ENCODE results near the gene RFX2.

Gene RFX2

GRCh38 chr19:6117534-6117933 is 7.2 kb upstream of the RFX2 start:
- ChIA-PET POLR2A (interaction anchor here (0.6 to 1.2 kb wide), 2 partner anchors 52 to 55 kb away, joined by 3 to 4 read pairs; no protein-coding TSS in a partner anchor), CTCF (interaction anchor here (1.5 to 3.1 kb wide), 3 partner anchors 9 to 73 kb away, joined by 3 to 24 read pairs (median 13); no protein-coding TSS in a partner anchor)
- Histone ChIP-seq H3K4me1 (ENCODE audit: control extremely low read depth in 1 of 4, control insufficient read depth in 4 of 4, insufficient read depth in 4 of 4, low read length in 3 of 4) (peaks cover 0 to 16% (median 1%) of the 10 kb centered on the region in 4 experiments), H3K27ac (ENCODE audit: insufficient read depth in 1 of 2, low read depth in 1 of 2, low read length in 2 of 2, poor library complexity in 1 of 2, severe bottlenecking in 2 of 2) (no peak overlapping the region), H3K36me3 (ENCODE audit: control insufficient read depth in 4 of 4, insufficient read depth in 4 of 4, low read length in 3 of 4) (no peaks in the 10 kb centered on the region), H3K4me3 (ENCODE audit: control insufficient read depth in 1 of 7, extremely low read depth in 1 of 7, insufficient read depth in 4 of 7, low read depth in 2 of 7, low read length in 6 of 7) (no peak overlapping the region), H3K27me3 (replicated peaks in 2 of 5; ENCODE audit: control insufficient read depth in 4 of 5, insufficient read depth in 5 of 5, low read length in 4 of 5) (no peaks in the 10 kb centered on the region), H3K9me3 (ENCODE audit: control extremely low read depth in 1 of 5, control insufficient read depth in 4 of 5, insufficient read depth in 2 of 5, low read depth in 1 of 5, low read length in 4 of 5) (peaks cover 0 to 3% (median 3%) of the 10 kb centered on the region in 5 experiments)
- DNase-seq = no peak

GRCh38 chr19:6116749-6117430 is 6.6 kb upstream of the RFX2 start:
- WGBS (ENCODE audit: insufficient coverage) = 100% methylated on average over 4 of the region's 4 CpGs
- Histone ChIP-seq H3K27ac (ENCODE audit: insufficient read depth in 1 of 2, low read depth in 1 of 2, low read length in 2 of 2, poor library complexity in 1 of 2, severe bottlenecking in 2 of 2) (no peak overlapping the region), H3K36me3 (ENCODE audit: control insufficient read depth in 4 of 4, insufficient read depth in 4 of 4, low read length in 3 of 4) (no peaks in the 10 kb centered on the region), H3K9me3 (ENCODE audit: control extremely low read depth in 1 of 5, control insufficient read depth in 4 of 5, insufficient read depth in 2 of 5, low read depth in 1 of 5, low read length in 4 of 5) (peaks cover 0 to 3% (median 3%) of the 10 kb centered on the region in 5 experiments), H3K4me3 (ENCODE audit: control insufficient read depth in 1 of 7, extremely low read depth in 1 of 7, insufficient read depth in 4 of 7, low read depth in 2 of 7, low read length in 6 of 7) (no peak overlapping the region), H3K4me1 (ENCODE audit: control extremely low read depth in 1 of 4, control insufficient read depth in 4 of 4, insufficient read depth in 4 of 4, low read length in 3 of 4) (peaks cover 0 to 16% (median 1%) of the 10 kb centered on the region in 4 experiments), H3K27me3 (replicated peaks in 2 of 5; ENCODE audit: control insufficient read depth in 4 of 5, insufficient read depth in 5 of 5, low read length in 4 of 5) (no peaks in the 10 kb centered on the region)
- DNase-seq = no peak
- CTCF ChIA-PET = interaction anchor here (1.1 to 3.1 kb wide), 3 partner anchors 10 to 69 kb away, joined by 3 to 24 read pairs (median 13); no protein-coding TSS in a partner anchor
- POLR2A ChIA-PET = interaction anchor here (0.8 to 1.2 kb wide), 3 partner anchors 13 to 54 kb away, joined by 3 to 4 read pairs (median 3); no protein-coding TSS in a partner anchor

GRCh38 chr19:6115992-6116391 is 5.7 kb upstream of the RFX2 start:
- DNase-seq = peak in 1 of 3 donors; percentile 38
- POLR2A ChIA-PET = interaction anchor here (0.8 to 0.9 kb wide), 2 partner anchors 12 to 51 kb away, joined by 3 read pairs; no protein-coding TSS in a partner anchor

GRCh38 chr19:6113616-6114188 is 3.4 kb upstream of the RFX2 start:
- ChIA-PET POLR2A (no interaction called here), CTCF (interaction anchor here (0.7 to 2.3 kb wide), 5 partner anchors 9 to 65 kb away, joined by 3 to 7 read pairs (median 3); no protein-coding TSS in a partner anchor)
- Histone ChIP-seq H3K4me1 (ENCODE audit: control extremely low read depth in 1 of 4, control insufficient read depth in 4 of 4, insufficient read depth in 4 of 4, low read length in 3 of 4) (peaks cover 3 to 19% (median 11%) of the 10 kb centered on the region in 4 experiments), H3K27me3 (replicated peaks in 2 of 5; ENCODE audit: control insufficient read depth in 4 of 5, insufficient read depth in 5 of 5, low read length in 4 of 5) (peaks cover 0 to 5% (median 0%) of the 10 kb centered on the region in 5 experiments), H3K27ac (ENCODE audit: insufficient read depth in 1 of 2, low read depth in 1 of 2, low read length in 2 of 2, poor library complexity in 1 of 2, severe bottlenecking in 2 of 2) (no peak overlapping the region), H3K36me3 (ENCODE audit: control insufficient read depth in 4 of 4, insufficient read depth in 4 of 4, low read length in 3 of 4) (no peaks in the 10 kb centered on the region), H3K9me3 (ENCODE audit: control extremely low read depth in 1 of 5, control insufficient read depth in 4 of 5, insufficient read depth in 2 of 5, low read depth in 1 of 5, low read length in 4 of 5) (no peaks in the 10 kb centered on the region), H3K4me3 (ENCODE audit: control insufficient read depth in 1 of 7, extremely low read depth in 1 of 7, insufficient read depth in 4 of 7, low read depth in 2 of 7, low read length in 6 of 7) (no peak overlapping the region)
- no peak for DNase-seq
- 92% methylated on average over 13 of the region's 15 CpGs for WGBS (ENCODE audit: insufficient coverage)

More at GRCh38 chr19:6115992-6116391, 5.7 kb upstream of the RFX2 start:
- Histone ChIP-seq H3K27me3 (replicated peaks in 2 of 5; ENCODE audit: control insufficient read depth in 4 of 5, insufficient read depth in 5 of 5, low read length in 4 of 5) (no peaks in the 10 kb centered on the region), H3K4me3 (ENCODE audit: control insufficient read depth in 1 of 7, extremely low read depth in 1 of 7, insufficient read depth in 4 of 7, low read depth in 2 of 7, low read length in 6 of 7) (no peak overlapping the region), H3K27ac (ENCODE audit: insufficient read depth in 1 of 2, low read depth in 1 of 2, low read length in 2 of 2, poor library complexity in 1 of 2, severe bottlenecking in 2 of 2) (no peak overlapping the region), H3K36me3 (ENCODE audit: control insufficient read depth in 4 of 4, insufficient read depth in 4 of 4, low read length in 3 of 4) (no peaks in the 10 kb centered on the region), H3K9me3 (ENCODE audit: control extremely low read depth in 1 of 5, control insufficient read depth in 4 of 5, insufficient read depth in 2 of 5, low read depth in 1 of 5, low read length in 4 of 5) (peaks cover 0 to 3% (median 3%) of the 10 kb centered on the region in 5 experiments), H3K4me1 (ENCODE audit: control extremely low read depth in 1 of 4, control insufficient read depth in 4 of 4, insufficient read depth in 4 of 4, low read length in 3 of 4) (peaks cover 0 to 18% (median 3%) of the 10 kb centered on the region in 4 experiments)
- CTCF ChIA-PET = interaction anchor here (1.1 to 3.1 kb wide), 4 partner anchors 7 to 68 kb away, joined by 3 to 24 read pairs (median 10); no protein-coding TSS in a partner anchor
- WGBS (ENCODE audit: insufficient coverage) = 50% methylated on average over 1 of the region's 1 CpG

- H3K27ac ChIP-seq (ENCODE audit: insufficient read depth in 1 of 2, low read depth in 1 of 2, low read length in 2 of 2, poor library complexity in 1 of 2, severe bottlenecking in 2 of 2) = peak overlapping the region; percentile 40 to 66
- POLR2A ChIA-PET = no interaction called here
- WGBS (ENCODE audit: insufficient coverage) = 0% methylated on average over 17 of the region's 38 CpGs
- H3K4me3 ChIP-seq (ENCODE audit: control insufficient read depth in 1 of 7, extremely low read depth in 1 of 7, insufficient read depth in 4 of 7, low read depth in 2 of 7, low read length in 6 of 7) = peak overlapping the region; percentile 63 to 91 (median 77)
- H3K36me3 ChIP-seq (ENCODE audit: control insufficient read depth in 4 of 4, insufficient read depth in 4 of 4, low read length in 3 of 4) = peaks cover 0 to 7% (median 0%) of the 10 kb centered on the region in 4 experiments
- H3K4me1 ChIP-seq (ENCODE audit: control extremely low read depth in 1 of 4, control insufficient read depth in 4 of 4, insufficient read depth in 4 of 4, low read length in 3 of 4) = peaks cover 10 to 30% (median 17%) of the 10 kb centered on the region in 4 experiments
- CTCF ChIA-PET = no interaction called here
- DNase-seq = no peak
- no peaks in the 10 kb centered on the region for H3K9me3 ChIP-seq (ENCODE audit: control extremely low read depth in 1 of 5, control insufficient read depth in 4 of 5, insufficient read depth in 2 of 5, low read depth in 1 of 5, low read length in 4 of 5)
- peaks cover 0 to 11% (median 0%) of the 10 kb centered on the region in 5 experiments for H3K27me3 ChIP-seq (replicated peaks in 2 of 5; ENCODE audit: control insufficient read depth in 4 of 5, insufficient read depth in 5 of 5, low read length in 4 of 5)
Observed at GRCh38 chr19:6109947-6110346, 353 bp downstream of the RFX2 start.

- Histone ChIP-seq H3K36me3 (ENCODE audit: control insufficient read depth in 4 of 4, insufficient read depth in 4 of 4, low read length in 3 of 4) (peaks cover 0 to 7% (median 0%) of the 10 kb centered on the region in 4 experiments), H3K9me3 (ENCODE audit: control extremely low read depth in 1 of 5, control insufficient read depth in 4 of 5, insufficient read depth in 2 of 5, low read depth in 1 of 5, low read length in 4 of 5) (no peaks in the 10 kb centered on the region), H3K27me3 (replicated peaks in 2 of 5; ENCODE audit: control insufficient read depth in 4 of 5, insufficient read depth in 5 of 5, low read length in 4 of 5) (peaks cover 0 to 11% (median 0%) of the 10 kb centered on the region in 5 experiments), H3K27ac (ENCODE audit: insufficient read depth in 1 of 2, low read depth in 1 of 2, low read length in 2 of 2, poor library complexity in 1 of 2, severe bottlenecking in 2 of 2) (peak overlapping the region in 1 of 2 experiments; percentile 66), H3K4me1 (ENCODE audit: control extremely low read depth in 1 of 4, control insufficient read depth in 4 of 4, insufficient read depth in 4 of 4, low read length in 3 of 4) (peaks cover 10 to 35% (median 17%) of the 10 kb centered on the region in 4 experiments), H3K4me3 (ENCODE audit: control insufficient read depth in 1 of 7, extremely low read depth in 1 of 7, insufficient read depth in 4 of 7, low read depth in 2 of 7, low read length in 6 of 7) (peak overlapping the region; percentile 63 to 91 (median 77))
- under 1% methylated on average over 28 of the region's 47 CpGs for WGBS (ENCODE audit: insufficient coverage)
- DNase-seq = peak; percentile 75 to 88 (median 84)
- POLR2A ChIA-PET = interaction anchor here (0.6 to 0.7 kb wide), 2 partner anchors 11 to 47 kb away, joined by 3 to 4 read pairs; no protein-coding TSS in a partner anchor
- CTCF ChIA-PET = interaction anchor here (0.9 to 1.7 kb wide), 3 partner anchors 9 to 27 kb away, joined by 3 to 7 read pairs (median 3); no protein-coding TSS in a partner anchor
Observed at GRCh38 chr19:6108721-6109633, 1.3 kb downstream of the RFX2 start.
